H1 (cell line): Measurements from ENCODE around the gene SLC11A1. TPM values are rescaled to one million over a fixed set of nuclear protein-coding genes. Genes with fewer than 3 reads are reported as not detected.

Experiments used
- BCL11A ChIP-seq, 2 experiments: IDR thresholded peaks; one replicate each; pipeline ENCODE4 v1.6.1; 2011; ENCODE audit warnings: low read depth in 2 of 2, low read length in 2 of 2, mild to moderate bottlenecking in 2 of 2
- CHD2 ChIP-seq: IDR thresholded peaks from 2 replicates; pipeline ENCODE4 v1.6.1; 2012; ENCODE audit warnings: low read length, improper control_type of control experiment
- PHF8 ChIP-seq: fragments of 200-600 bp; sonication (generic); conservative IDR thresholded peaks from 2 replicates; pipeline ENCODE4 v1.7.1; 2012; ENCODE audit warnings: low read depth, mild to moderate bottlenecking, inconsistent platforms, low read length, moderate library complexity
- RNF2 ChIP-seq: fragments of 200-900, 300-1000 bp; sonication (generic); IDR thresholded peaks from 2 replicates; pipeline ENCODE4 v1.7.1; 2016; ENCODE audit warnings: borderline replicate concordance, low read depth, mild to moderate bottlenecking, antibody characterized with exemption, low read length; ENCODE audit not compliant: poor library complexity, severe bottlenecking; ENCODE audit errors: missing control alignments
- SP1 ChIP-seq: IDR thresholded peaks from 2 replicates; pipeline ENCODE4 v1.6.1; 2011; ENCODE audit warnings: low read depth, low read length
- polyA plus RNA-seq, 7 experiments: library from polyadenylated mRNA; depleted of rRNA in 3 of 7; stranded (reverse) in 5 of 7; unstranded in 2 of 7; fragments of >200 nt in 5 of 7; fragments of 200-250 nt in 2 of 7; gene quantifications; 1 replicate in 5 of 7; 2 replicates in 1 of 7; 4 replicates in 1 of 7; pipeline versions ENCODE4 v1.2.1 to v1.2.3, GENCODE V29; 2011 to 2013; ENCODE audit warnings: missing spikeins in 2 of 7, mixed read lengths in 2 of 7
- total RNA-seq: library from RNA; stranded (reverse); fragmentation: NEBNext Ultra II Directional; extraction: Animal tissue kit (Norgen Biotek cat#: 25700); gene quantifications from 2 replicates; pipeline ENCODE4 v1.2.1, GENCODE V29; 2021
- TF ChIP-seq, protein P1 (sequence below): IDR thresholded peaks from 2 replicates; pipeline ENCODE4 v1.6.1; 2011; ENCODE audit warnings: low read length, improper control_type of control experiment

Gene SLC11A1
- total and polyA plus RNA-seq, 2 of the 8 experiments (the other 6 are each of a cell fraction or from before 2014, with no cell fraction given), result 0.20 to 0.43 TPM

DNA sequence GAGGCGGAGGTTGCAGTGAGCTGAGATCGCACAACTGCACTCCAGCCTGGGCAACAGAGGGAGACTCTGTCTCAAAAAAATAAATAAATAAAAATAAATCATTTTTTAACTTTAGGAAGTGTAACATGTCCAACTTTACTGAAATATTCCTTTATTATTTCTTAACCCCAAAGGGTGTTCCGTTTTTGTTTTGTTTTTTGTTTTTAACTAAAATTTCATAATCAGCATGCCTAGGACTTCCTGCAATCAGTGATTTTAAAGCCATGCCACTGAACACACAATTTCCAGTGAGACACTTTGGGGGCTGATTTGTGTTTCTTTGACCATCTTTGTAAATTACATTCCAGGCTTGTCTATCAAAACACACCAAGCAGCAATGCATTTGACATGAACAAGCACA is 18.3 kb upstream of the SLC11A1 start (continued):
- TF ChIP-seq, protein P1, sequence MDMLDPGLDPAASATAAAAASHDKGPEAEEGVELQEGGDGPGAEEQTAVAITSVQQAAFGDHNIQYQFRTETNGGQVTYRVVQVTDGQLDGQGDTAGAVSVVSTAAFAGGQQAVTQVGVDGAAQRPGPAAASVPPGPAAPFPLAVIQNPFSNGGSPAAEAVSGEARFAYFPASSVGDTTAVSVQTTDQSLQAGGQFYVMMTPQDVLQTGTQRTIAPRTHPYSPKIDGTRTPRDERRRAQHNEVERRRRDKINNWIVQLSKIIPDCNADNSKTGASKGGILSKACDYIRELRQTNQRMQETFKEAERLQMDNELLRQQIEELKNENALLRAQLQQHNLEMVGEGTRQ, result no peak
- TF ChIP-seq RNF2, result no peak
- TF ChIP-seq CHD2, result no peak
- TF ChIP-seq BCL11A (IDR thresholded peaks at IDR 0.05; ENCODE audit: low read depth in 2 of 2, low read length in 2 of 2), result no peak
- TF ChIP-seq PHF8, result no peak
- no peak for TF ChIP-seq SP1
